HepG2 (cell line): Measurements from ENCODE around the gene HPS1. TPM values are rescaled to one million over a fixed set of nuclear protein-coding genes. Genes with fewer than 3 reads are reported as not detected.

Experiments used
- CENPT ChIP-seq: sonication (generic); formaldehyde crosslinking; IDR thresholded peaks from 2 replicates; pipeline ENCODE4 v1.8.0; 2022; ENCODE audit warnings: low read depth, mild to moderate bottlenecking, moderate library complexity, missing genetic modification reagents
- CREB1 ChIP-seq, 2 experiments: fragments of 450-650 bp in 1 of 2; IDR thresholded peaks; 2 replicates each; pipeline ENCODE4 v1.6.1; 2016 to 2017; ENCODE audit warnings: control low read depth in 1 of 2, mild to moderate bottlenecking in 1 of 2, missing compliant biosample characterization in 1 of 2, missing genetic modification characterization in 1 of 2
- GATA4 ChIP-seq: sonication (generic); IDR thresholded peaks from 2 replicates; pipeline ENCODE4 v1.6.1; 2016; ENCODE audit warnings: antibody characterized with exemption, low read depth, borderline replicate concordance
- HDAC6 ChIP-seq: fragments of 200-600 bp; sonication (generic); IDR thresholded peaks from 2 replicates; pipeline ENCODE4 v1.7.0; 2017; ENCODE audit warnings: mild to moderate bottlenecking, antibody characterized with exemption, low read length, low read depth
- KAT8 ChIP-seq: IDR thresholded peaks from 2 replicates; pipeline ENCODE4 v1.6.1; 2016; ENCODE audit warnings: missing genetic modification reagents, missing compliant biosample characterization
- NAIF1 ChIP-seq: sonication (generic); formaldehyde crosslinking; IDR thresholded peaks from 2 replicates; pipeline ENCODE4 v1.5.0; 2020; ENCODE audit warnings: mild to moderate bottlenecking, missing genetic modification reagents, borderline replicate concordance
- NFYB ChIP-seq: sonication (generic); formaldehyde crosslinking; IDR thresholded peaks from 2 replicates; pipeline ENCODE4 v1.4.0; 2020; ENCODE audit warnings: missing genetic modification reagents
- SALL1 ChIP-seq: sonication (generic); formaldehyde crosslinking; IDR thresholded peaks from 2 replicates; pipeline ENCODE4 v1.8.0; 2022; ENCODE audit warnings: mild to moderate bottlenecking, missing genetic modification reagents
- SALL2 ChIP-seq: sonication (generic); formaldehyde crosslinking; IDR thresholded peaks from 2 replicates; pipeline ENCODE4 v1.8.1; 2023; ENCODE audit warnings: mild to moderate bottlenecking, missing genetic modification reagents, inconsistent platforms
- SKIL ChIP-seq: sonication (generic); formaldehyde crosslinking; IDR thresholded peaks from 2 replicates; pipeline ENCODE4 v1.8.0; 2022; ENCODE audit warnings: missing genetic modification reagents, mild to moderate bottlenecking, moderate library complexity, borderline replicate concordance
- SMAD3 ChIP-seq: sonication (generic); formaldehyde crosslinking; IDR thresholded peaks from 2 replicates; pipeline ENCODE4 v1.4.0; 2020; ENCODE audit warnings: missing genetic modification reagents
- TFAP4 ChIP-seq: sonication (generic); IDR thresholded peaks from 2 replicates; pipeline ENCODE4 v1.6.1; 2016; ENCODE audit warnings: low read depth, borderline replicate concordance
- TP53 ChIP-seq: sonication (generic); formaldehyde crosslinking; conservative IDR thresholded peaks from 2 replicates; pipeline ENCODE4 v1.4.0; 2020; ENCODE audit warnings: missing genetic modification reagents
- USF2 ChIP-seq, 2 experiments: sonication (generic) in 1 of 2; formaldehyde crosslinking in 1 of 2; IDR thresholded peaks; 2 replicates each; pipeline versions ENCODE4 v1.5.1 to v1.6.1; 2011 to 2020; ENCODE audit warnings: borderline replicate concordance in 1 of 2, low read depth in 1 of 2, low read length in 1 of 2, mild to moderate bottlenecking in 1 of 2, missing genetic modification reagents in 1 of 2, moderate library complexity in 1 of 2
- ZMAT5 ChIP-seq: sonication (generic); formaldehyde crosslinking; IDR thresholded peaks from 2 replicates; pipeline ENCODE4 v1.5.0; 2020; ENCODE audit warnings: mild to moderate bottlenecking, low read depth, missing genetic modification reagents, borderline replicate concordance
- ZNF121 ChIP-seq: sonication (generic); formaldehyde crosslinking; IDR thresholded peaks from 2 replicates; pipeline ENCODE4 v1.5.0; 2020; ENCODE audit warnings: mild to moderate bottlenecking, missing genetic modification reagents
- ZNF292 ChIP-seq: sonication (generic); formaldehyde crosslinking; IDR thresholded peaks from 2 replicates; pipeline ENCODE4 v1.8.1; 2022; ENCODE audit warnings: mild to moderate bottlenecking, low read depth, missing genetic modification reagents, borderline replicate concordance
- ZNF317 ChIP-seq: sonication (generic); formaldehyde crosslinking; IDR thresholded peaks from 2 replicates; pipeline ENCODE4 v1.5.0; 2020; ENCODE audit warnings: mild to moderate bottlenecking, missing genetic modification reagents
- ZNF530 ChIP-seq: sonication (generic); formaldehyde crosslinking; IDR thresholded peaks from 2 replicates; pipeline ENCODE4 v1.5.0; 2020; ENCODE audit warnings: low read depth, mild to moderate bottlenecking, missing genetic modification reagents
- ZNF749 ChIP-seq: sonication (generic); formaldehyde crosslinking; IDR thresholded peaks from 2 replicates; pipeline ENCODE4 v1.8.0; 2022; ENCODE audit warnings: mild to moderate bottlenecking, missing genetic modification reagents, moderate library complexity, borderline replicate concordance
- ZNF773 ChIP-seq: sonication (generic); formaldehyde crosslinking; IDR thresholded peaks from 2 replicates; pipeline ENCODE4 v1.4.0; 2020; ENCODE audit warnings: missing genetic modification reagents, borderline replicate concordance
- ZNF883 ChIP-seq: sonication (generic); formaldehyde crosslinking; IDR thresholded peaks from 2 replicates; pipeline ENCODE4 v1.5.1; 2020; ENCODE audit warnings: mild to moderate bottlenecking, missing genetic modification reagents; ENCODE audit errors: not compliant biosample characterization
- polyA plus RNA-seq, 8 experiments: library from polyadenylated mRNA; depleted of rRNA in 3 of 8; stranded (reverse) in 7 of 8; unstranded in 1 of 8; fragments of >200 nt; fragmentation: Illumina TruSeq in 4 of 8; extraction: Trizol in 4 of 8; gene quantifications; 2 replicates each; pipeline versions ENCODE4 v1.2.1 to v1.2.3, GENCODE V29; 2011 to 2016; ENCODE audit warnings: low read depth in 4 of 8, missing spikeins in 1 of 8, mixed read lengths in 1 of 8; ENCODE audit not compliant: insufficient read depth in 1 of 8
- total RNA-seq, 5 experiments: library from RNA; depleted of rRNA; stranded (reverse); fragments of >200 nt; fragmentation: Illumina TruSeq; extraction: Trizol; gene quantifications; 2 replicates each; pipeline ENCODE4 v1.2.3, GENCODE V29; 2016; ENCODE audit warnings: low read depth in 1 of 5

Gene HPS1
- total and polyA plus RNA-seq, 2 of the 13 experiments (the other 11 are each of a cell fraction or from before 2014, with no cell fraction given) = 24.6 to 25.8 TPM

- 0 out of 2 replicates have a peak, but pooled peaks have one; percentile 32 for TF ChIP-seq ZNF317
- TF ChIP-seq ZNF121 (CRISPR knock-in tag) = no peak
- no peak for TF ChIP-seq ZNF883
- TF ChIP-seq KAT8 (CRISPR knock-in tag) = peak; percentile 82
- no peak for TF ChIP-seq ZNF292 (CRISPR knock-in tag)
- TF ChIP-seq ZNF749 (CRISPR knock-in tag) = no peak
- no peak for TF ChIP-seq NFYB (CRISPR knock-in tag)
- TF ChIP-seq ZMAT5 (CRISPR knock-in tag) = no peak
- TF ChIP-seq CENPT = no peak
- no peak for TF ChIP-seq SKIL (CRISPR knock-in tag)
- TF ChIP-seq USF2 (IDR thresholded peaks at IDR 0.05; ENCODE audit: low read depth, low read length) = peak; percentile 94
- peak; percentile 89; the same call in 1 of the 2 replicates for TF ChIP-seq USF2 (CRISPR knock-in tag; IDR thresholded peaks at IDR 0.05; ENCODE audit: borderline replicate concordance)
- no peak for TF ChIP-seq ZNF530 (CRISPR knock-in tag)
- TF ChIP-seq SALL2 = peak; percentile 62; the same call in 1 of the 2 replicates
- TF ChIP-seq CREB1 (IDR thresholded peaks at IDR 0.05) = peak; percentile 11; the same call in 1 of the 2 replicates
- no peak for TF ChIP-seq CREB1 (CRISPR knock-in tag; IDR thresholded peaks at IDR 0.05)
- 0 out of 2 replicates have a peak, but pooled peaks have one; percentile 51 for TF ChIP-seq TP53
- no peak for TF ChIP-seq TFAP4
- TF ChIP-seq GATA4 = 0 out of 2 replicates have a peak, but pooled peaks have one; percentile 13
- no peak for TF ChIP-seq SMAD3 (CRISPR knock-in tag)
- TF ChIP-seq HDAC6 = no peak
- peak; percentile 36; the same call in 1 of the 2 replicates for TF ChIP-seq SALL1
- TF ChIP-seq ZNF773 (CRISPR knock-in tag) = no peak
- TF ChIP-seq NAIF1 (CRISPR knock-in tag) = no peak
Measured at GRCh38 chr10:98446661-98447221, at the start of gene HPS1 (continued).
